ENCODE data around the gene MRFAP1L1. TPM values are rescaled to one million over a fixed set of nuclear protein-coding genes. Genes with fewer than 3 reads are reported as not detected.
A peak's percentile ranks its signal among the peaks of the same experiment; 100 is the strongest.

MRFAP1L1 gene
- total RNA-seq, 1 donor from 2014 or later = 44.7 TPM

- H3K4me1 Mint-ChIP-seq (ENCODE audit: low read depth) = peaks cover 37% of the 10 kb centered on the region
- peaks cover 3% of the 10 kb centered on the region for H3K27me3 Mint-ChIP-seq (ENCODE audit: low read depth)
- no peak for DNase-seq (ENCODE audit: low spot score)
- TF ChIP-seq CTCF (IDR thresholded peaks at IDR 0.05) = no peak
- H3K4me3 Mint-ChIP-seq (ENCODE audit: unreplicated experiment) = peak overlapping the region; percentile 87
- no peaks in the 10 kb centered on the region for H3K9me3 Mint-ChIP-seq (ENCODE audit: low read depth)
- peak overlapping the region; percentile 88 for H3K27ac Mint-ChIP-seq (ENCODE audit: unreplicated experiment)
- H3K36me3 Mint-ChIP-seq (ENCODE audit: low read depth) = no peaks in the 10 kb centered on the region
Observed at GRCh38 chr4:6716958-6717655, 7.4 kb upstream of the MRFAP1L1 start.

- H3K27ac Mint-ChIP-seq (ENCODE audit: unreplicated experiment) = peak within 1 kb of the TSS; percentile 93
- H3K4me3 Mint-ChIP-seq (ENCODE audit: unreplicated experiment) = peak within 1 kb of the TSS; percentile 87
- H3K9me3 Mint-ChIP-seq (ENCODE audit: low read depth) = no peaks in the 10 kb centered on the region
- peak; percentile 73 for TF ChIP-seq CTCF (IDR thresholded peaks at IDR 0.05)
- H3K4me1 Mint-ChIP-seq (ENCODE audit: low read depth) = peaks cover 37% of the 10 kb centered on the region
- H3K36me3 Mint-ChIP-seq (ENCODE audit: low read depth) = no peaks in the 10 kb centered on the region
- DNase-seq (ENCODE audit: low spot score) = peak; percentile 94
- H3K27me3 Mint-ChIP-seq (ENCODE audit: low read depth) = peaks cover 3% of the 10 kb centered on the region
Observed at GRCh38 chr4:6716018-6716911, 6.6 kb upstream of the MRFAP1L1 start, which contains the start of gene BLOC1S4. Gene BLOC1S4 (plus strand): TSS chr4:6716174. CDS start chr4:6716210, 36 bp downstream.

GRCh38 chr4:6715704-6716017, 6.0 kb upstream of the MRFAP1L1 start:
- Mint-ChIP-seq H3K27ac (ENCODE audit: unreplicated experiment) (peak overlapping the region; percentile 93), H3K36me3 (ENCODE audit: low read depth) (no peaks in the 10 kb centered on the region), H3K4me3 (ENCODE audit: unreplicated experiment) (peak overlapping the region; percentile 87), H3K9me3 (ENCODE audit: low read depth) (no peaks in the 10 kb centered on the region), H3K4me1 (ENCODE audit: low read depth) (peaks cover 38% of the 10 kb centered on the region), H3K27me3 (ENCODE audit: low read depth) (peaks cover 3% of the 10 kb centered on the region)
- no peak for TF ChIP-seq CTCF (IDR thresholded peaks at IDR 0.05)
- no peak for DNase-seq (ENCODE audit: low spot score)

- no peak for TF ChIP-seq CTCF (IDR thresholded peaks at IDR 0.05)
- Mint-ChIP-seq H3K9me3 (ENCODE audit: low read depth) (no peaks in the 10 kb centered on the region), H3K36me3 (ENCODE audit: low read depth) (no peaks in the 10 kb centered on the region), H3K27me3 (ENCODE audit: low read depth) (peaks cover 3% of the 10 kb centered on the region), H3K4me1 (ENCODE audit: low read depth) (peaks cover 37% of the 10 kb centered on the region), H3K27ac (ENCODE audit: unreplicated experiment) (no peak overlapping the region), H3K4me3 (ENCODE audit: unreplicated experiment) (no peak overlapping the region)
- DNase-seq (ENCODE audit: low spot score) = no peak
Observed at GRCh38 chr4:6714954-6715353, 5.3 kb upstream of the MRFAP1L1 start.

GRCh38 chr4:6710996-6711395, 1.3 kb upstream of the MRFAP1L1 start:
- TF ChIP-seq CTCF (IDR thresholded peaks at IDR 0.05) = no peak
- Mint-ChIP-seq H3K4me1 (ENCODE audit: low read depth) (peaks cover 46% of the 10 kb centered on the region), H3K36me3 (ENCODE audit: low read depth) (peaks cover 9% of the 10 kb centered on the region), H3K4me3 (ENCODE audit: unreplicated experiment) (no peak overlapping the region), H3K27ac (ENCODE audit: unreplicated experiment) (no peak overlapping the region), H3K27me3 (ENCODE audit: low read depth) (peaks cover 3% of the 10 kb centered on the region), H3K9me3 (ENCODE audit: low read depth) (no peaks in the 10 kb centered on the region)
- no peak for DNase-seq (ENCODE audit: low spot score)

Data from chondrocyte (in vitro differentiated cells).